IPS-18c (cell line): ENCODE measurements around the gene MED7.

Experiments
- H3K4me3 ChIP-seq: 2 replicates; pipeline ENCODE4 v1.7.0; 2013; ENCODE audit warnings: low read depth, mild to moderate bottlenecking, low read length, moderate library complexity; ENCODE audit not compliant: insufficient read depth
- H3K9me3 ChIP-seq: one replicate; pipeline ENCODE4 v1.6.1; 2013; ENCODE audit warnings: mild to moderate bottlenecking, low read length, moderate library complexity; ENCODE audit not compliant: control insufficient read depth, insufficient read depth

The MED7 gene

GRCh38 chr5:157166214-157167213, 23.8 kb upstream of the MED7 start, which contains the start of gene GARIN3:
TSS of gene GARIN3 (minus strand) at chr5:157166264. CDS start at chr5:157166168, 96 bp downstream.
- peaks cover 2% of the 10 kb centered on the region for H3K9me3 ChIP-seq
- no peak within 1 kb of the TSS for H3K4me3 ChIP-seq

- Histone ChIP-seq H3K9me3 (no peaks in the 10 kb centered on the region), H3K4me3 (no peak overlapping the region)
Measured at GRCh38 chr5:157165668-157166067, 23.0 kb upstream of the MED7 start.

- Histone ChIP-seq H3K9me3 (no peaks in the 10 kb centered on the region), H3K4me3 (no peak overlapping the region)
Measured at GRCh38 chr5:157165261-157165660, 22.6 kb upstream of the MED7 start.

- Histone ChIP-seq H3K4me3 (no peak overlapping the region), H3K9me3 (no peaks in the 10 kb centered on the region)
Measured at GRCh38 chr5:157164521-157164920, 21.9 kb upstream of the MED7 start.

- Histone ChIP-seq H3K9me3 (no peaks in the 10 kb centered on the region), H3K4me3 (no peak overlapping the region)
Measured at GRCh38 chr5:157162919-157163510, 20.4 kb upstream of the MED7 start.

GRCh38 chr5:157161996-157162395, 19.3 kb upstream of the MED7 start:
- H3K9me3 ChIP-seq: no peaks in the 10 kb centered on the region

GRCh38 chr5:157160001-157160400, 17.3 kb upstream of the MED7 start:
- Histone ChIP-seq H3K9me3 (no peaks in the 10 kb centered on the region), H3K4me3 (no peak overlapping the region)

More at GRCh38 chr5:157161996-157162395, 19.3 kb upstream of the MED7 start:
- H3K4me3 ChIP-seq: no peak overlapping the region

- Histone ChIP-seq H3K9me3 (no peaks in the 10 kb centered on the region), H3K4me3 (no peak overlapping the region)
Measured at GRCh38 chr5:157159209-157159751, 16.6 kb upstream of the MED7 start.

GRCh38 chr5:157157293-157157891, 14.7 kb upstream of the MED7 start:
- Histone ChIP-seq H3K4me3 (no peak overlapping the region), H3K9me3 (no peaks in the 10 kb centered on the region)

GRCh38 chr5:157155297-157155696, 12.6 kb upstream of the MED7 start:
- Histone ChIP-seq H3K9me3 (no peaks in the 10 kb centered on the region), H3K4me3 (no peak overlapping the region)

- H3K4me3 ChIP-seq: no peak overlapping the region
Measured at GRCh38 chr5:157150995-157151394, 8.3 kb upstream of the MED7 start.

GRCh38 chr5:157148734-157149615, 6.3 kb upstream of the MED7 start:
- no peaks in the 10 kb centered on the region for H3K9me3 ChIP-seq
- H3K4me3 ChIP-seq: no peak overlapping the region

More at GRCh38 chr5:157150995-157151394, 8.3 kb upstream of the MED7 start:
- H3K9me3 ChIP-seq: no peaks in the 10 kb centered on the region

GRCh38 chr5:157143127-157143971, 684 bp upstream of the MED7 start:
- Histone ChIP-seq H3K9me3 (no peaks in the 10 kb centered on the region), H3K4me3 (peak overlapping the region; percentile 92; the same call in 1 of the 2 replicates)

GRCh38 chr5:157137691-157138090, 5.0 kb downstream of the MED7 start:
- H3K9me3 ChIP-seq: no peaks in the 10 kb centered on the region
- H3K4me3 ChIP-seq: no peak overlapping the region

GRCh38 chr5:157132281-157132612, 10.4 kb downstream of the MED7 start:
- Histone ChIP-seq H3K9me3 (no peaks in the 10 kb centered on the region), H3K4me3 (no peak overlapping the region)

GRCh38 chr5:157130925-157131324, 11.7 kb downstream of the MED7 start:
- H3K9me3 ChIP-seq: no peaks in the 10 kb centered on the region
- H3K4me3 ChIP-seq: no peak overlapping the region
